Thoracic aorta (tissue), 2 donors: Measurements from ENCODE around the gene BSND. TPM values are rescaled to one million over a fixed set of nuclear protein-coding genes. Genes with fewer than 3 reads are reported as not detected.

Source experiments
- ATAC-seq: fragments of 150-250 bp; one replicate; pipeline ENCODE4 v1.8.0; 2017; ENCODE audit warnings: low read depth; ENCODE audit not compliant: insufficient number of reproducible peaks, low FRiP score
- DNase-seq: peaks from one replicate; pipeline ENCODE4 v3.0.0-alpha.2; 2020; ENCODE audit warnings: low spot score
- H3K27ac ChIP-seq, 2 donors: fragments of 200-600 bp; sonication (generic); 1 replicate in 1 of 2; 2 replicates in 1 of 2; pipeline ENCODE4 v1.5.1; 2016; ENCODE audit warnings: mild to moderate bottlenecking in 2 of 2, moderate library complexity in 2 of 2
- H3K27me3 ChIP-seq: fragments of 200-600 bp; sonication (generic); replicated peaks from 2 replicates; pipeline ENCODE4 v1.6.0; 2016; ENCODE audit warnings: mild to moderate bottlenecking; ENCODE audit not compliant: insufficient read depth
- H3K36me3 ChIP-seq: fragments of 200-600 bp; sonication (generic); one replicate; pipeline ENCODE4 v1.5.1; 2016
- H3K4me1 ChIP-seq, 2 donors: fragments of 200-600 bp; sonication (generic); 1 replicate in 1 of 2; 2 replicates in 1 of 2; pipeline versions ENCODE4 v1.5.1 to v1.6.0; 2016; ENCODE audit warnings: low read depth in 2 of 2, mild to moderate bottlenecking in 1 of 2; ENCODE audit not compliant: control insufficient read depth in 1 of 2
- H3K4me3 ChIP-seq: fragments of 200-600 bp; sonication (generic); 2 replicates; pipeline ENCODE4 v1.5.1; 2016; ENCODE audit warnings: mild to moderate bottlenecking
- H3K9me3 ChIP-seq: fragments of 200-600 bp; sonication (generic); 2 replicates; pipeline ENCODE4 v1.5.1; 2016
- total RNA-seq, 2 donors: library from RNA; depleted of rRNA; stranded (reverse); fragments of >200 nt; gene quantifications; one replicate each; pipeline versions ENCODE4 v1.1.0 to v1.2.3, GENCODE V29; 2016
- TF ChIP-seq, protein P1 (sequence below): fragments of 200-600 bp; sonication (generic); IDR thresholded peaks from one replicate; pipeline ENCODE4 v1.5.1; 2019; ENCODE audit warnings: antibody characterized with exemption

BSND gene
- total RNA-seq, 2 donors from 2014 or later, result not detected

DNA sequence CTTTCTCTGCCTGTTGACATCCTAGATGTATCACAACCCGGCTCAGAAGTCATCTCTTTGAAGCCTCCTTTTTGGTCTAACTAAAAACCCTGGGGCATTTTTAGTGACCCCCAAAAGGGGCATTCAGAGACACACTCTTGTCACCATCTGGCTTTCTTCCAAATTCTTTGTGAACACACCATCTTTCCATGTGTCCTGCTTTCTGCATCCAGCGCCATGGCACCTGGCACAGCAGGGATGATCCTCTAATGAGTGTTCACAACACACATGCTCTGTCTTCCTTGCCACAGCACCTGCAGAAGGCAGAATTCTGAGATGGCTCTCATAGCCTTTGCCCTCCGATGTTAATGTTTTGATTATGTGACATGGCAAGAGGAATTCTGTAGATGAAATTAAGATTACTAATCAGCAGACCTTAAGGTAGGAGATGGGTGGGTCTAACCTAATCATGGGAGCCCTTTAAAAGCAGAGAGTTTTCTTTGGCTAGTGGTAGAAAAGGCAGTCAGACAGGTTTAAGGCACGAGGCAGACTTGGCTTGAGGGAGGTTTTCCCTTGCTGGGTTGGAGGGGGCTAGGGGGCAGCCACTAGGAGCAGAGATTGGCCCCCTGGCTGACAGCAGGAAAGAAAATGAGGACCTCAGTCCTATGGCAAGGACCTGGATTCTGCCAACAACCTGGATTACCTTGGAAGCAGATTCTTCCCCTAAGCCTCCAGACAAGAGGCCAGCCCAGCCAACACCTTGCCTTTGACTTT lies 23.2 kb upstream of the BSND start:
- Histone ChIP-seq H3K9me3 (no peaks in the 10 kb centered on the region), H3K27ac (peak overlapping the region; percentile 16 to 66), H3K27me3 (no peaks in the 10 kb centered on the region), H3K4me1 (peaks cover 22 to 49% of the 10 kb centered on the region in 2 donors), H3K4me3 (no peak overlapping the region), H3K36me3 (no peaks in the 10 kb centered on the region)
- no peak for DNase-seq
- TF ChIP-seq, protein P1, sequence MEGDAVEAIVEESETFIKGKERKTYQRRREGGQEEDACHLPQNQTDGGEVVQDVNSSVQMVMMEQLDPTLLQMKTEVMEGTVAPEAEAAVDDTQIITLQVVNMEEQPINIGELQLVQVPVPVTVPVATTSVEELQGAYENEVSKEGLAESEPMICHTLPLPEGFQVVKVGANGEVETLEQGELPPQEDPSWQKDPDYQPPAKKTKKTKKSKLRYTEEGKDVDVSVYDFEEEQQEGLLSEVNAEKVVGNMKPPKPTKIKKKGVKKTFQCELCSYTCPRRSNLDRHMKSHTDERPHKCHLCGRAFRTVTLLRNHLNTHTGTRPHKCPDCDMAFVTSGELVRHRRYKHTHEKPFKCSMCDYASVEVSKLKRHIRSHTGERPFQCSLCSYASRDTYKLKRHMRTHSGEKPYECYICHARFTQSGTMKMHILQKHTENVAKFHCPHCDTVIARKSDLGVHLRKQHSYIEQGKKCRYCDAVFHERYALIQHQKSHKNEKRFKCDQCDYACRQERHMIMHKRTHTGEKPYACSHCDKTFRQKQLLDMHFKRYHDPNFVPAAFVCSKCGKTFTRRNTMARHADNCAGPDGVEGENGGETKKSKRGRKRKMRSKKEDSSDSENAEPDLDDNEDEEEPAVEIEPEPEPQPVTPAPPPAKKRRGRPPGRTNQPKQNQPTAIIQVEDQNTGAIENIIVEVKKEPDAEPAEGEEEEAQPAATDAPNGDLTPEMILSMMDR, result no peak
- ATAC-seq, result no peak

DNA sequence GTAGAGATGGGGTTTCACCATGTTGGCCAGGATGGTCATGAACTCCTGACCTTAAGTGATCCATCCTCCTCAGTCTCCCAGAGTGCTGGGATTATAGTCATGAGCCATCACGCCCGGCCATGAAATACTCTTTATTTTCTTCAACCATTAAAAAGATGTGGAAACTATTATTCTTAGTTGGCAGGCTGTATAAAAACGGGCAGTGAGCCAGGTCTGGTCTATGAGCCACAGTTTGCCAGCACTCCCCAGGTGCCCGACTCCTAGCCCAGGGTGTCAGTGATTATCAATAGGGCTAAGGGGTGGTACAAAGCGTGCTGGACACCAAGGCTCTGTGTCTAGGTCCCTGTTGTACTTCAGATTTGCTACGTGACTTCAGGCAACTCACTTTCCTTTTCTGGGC lies 22.0 kb upstream of the BSND start:
- Histone ChIP-seq H3K27ac (peak overlapping the region; percentile 47 to 66), H3K9me3 (no peaks in the 10 kb centered on the region), H3K4me3 (no peak overlapping the region), H3K4me1 (peaks cover 22 to 57% of the 10 kb centered on the region in 2 donors), H3K27me3 (no peaks in the 10 kb centered on the region), H3K36me3 (no peaks in the 10 kb centered on the region)
- no peak for DNase-seq
- TF ChIP-seq, protein P1, result no peak
- ATAC-seq, result no peak

DNA sequence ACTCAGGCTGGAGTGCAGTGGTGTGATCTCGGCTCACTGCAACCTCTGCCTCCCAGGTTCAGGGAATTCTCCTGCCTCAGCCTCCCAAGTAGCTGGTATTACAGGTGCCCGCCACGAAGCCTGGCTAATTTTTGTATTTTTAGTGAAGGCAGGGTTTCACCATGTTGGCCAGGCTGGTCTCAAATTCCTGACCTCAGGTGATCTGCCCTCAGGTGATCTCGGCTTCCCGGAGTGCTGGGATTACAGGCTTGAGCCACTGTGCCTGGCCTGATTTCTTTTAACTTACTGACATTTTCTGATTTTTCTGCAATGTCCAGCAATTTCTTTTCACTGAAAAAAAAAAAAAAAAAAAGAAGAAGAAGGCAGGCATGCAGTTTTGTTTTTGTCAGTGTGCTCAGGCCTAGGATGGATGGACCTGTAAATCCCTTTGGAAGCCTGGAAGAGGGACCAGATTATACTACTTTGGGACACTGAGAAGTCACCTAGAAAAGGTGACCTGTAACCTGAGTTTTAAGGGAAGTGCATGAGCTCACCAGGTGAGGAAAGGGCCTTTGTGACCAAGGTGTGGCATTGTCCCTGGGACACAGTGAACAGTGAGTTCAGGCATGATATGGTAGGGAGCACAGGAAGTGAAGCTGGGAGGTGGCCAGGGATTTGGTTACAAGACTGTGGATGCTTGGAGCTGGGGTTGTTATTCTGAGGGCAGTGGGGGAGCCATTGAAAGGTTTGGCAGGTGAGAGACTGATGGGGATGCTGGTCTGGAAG lies 21.0 kb upstream of the BSND start:
- Histone ChIP-seq H3K4me3 (no peak overlapping the region), H3K9me3 (no peaks in the 10 kb centered on the region), H3K27ac (peak overlapping the region; percentile 47 to 66), H3K27me3 (no peaks in the 10 kb centered on the region), H3K36me3 (no peaks in the 10 kb centered on the region), H3K4me1 (peaks cover 15 to 59% of the 10 kb centered on the region in 2 donors)
- TF ChIP-seq, protein P1, result no peak
- ATAC-seq (no peak), DNase-seq (no peak)

DNA sequence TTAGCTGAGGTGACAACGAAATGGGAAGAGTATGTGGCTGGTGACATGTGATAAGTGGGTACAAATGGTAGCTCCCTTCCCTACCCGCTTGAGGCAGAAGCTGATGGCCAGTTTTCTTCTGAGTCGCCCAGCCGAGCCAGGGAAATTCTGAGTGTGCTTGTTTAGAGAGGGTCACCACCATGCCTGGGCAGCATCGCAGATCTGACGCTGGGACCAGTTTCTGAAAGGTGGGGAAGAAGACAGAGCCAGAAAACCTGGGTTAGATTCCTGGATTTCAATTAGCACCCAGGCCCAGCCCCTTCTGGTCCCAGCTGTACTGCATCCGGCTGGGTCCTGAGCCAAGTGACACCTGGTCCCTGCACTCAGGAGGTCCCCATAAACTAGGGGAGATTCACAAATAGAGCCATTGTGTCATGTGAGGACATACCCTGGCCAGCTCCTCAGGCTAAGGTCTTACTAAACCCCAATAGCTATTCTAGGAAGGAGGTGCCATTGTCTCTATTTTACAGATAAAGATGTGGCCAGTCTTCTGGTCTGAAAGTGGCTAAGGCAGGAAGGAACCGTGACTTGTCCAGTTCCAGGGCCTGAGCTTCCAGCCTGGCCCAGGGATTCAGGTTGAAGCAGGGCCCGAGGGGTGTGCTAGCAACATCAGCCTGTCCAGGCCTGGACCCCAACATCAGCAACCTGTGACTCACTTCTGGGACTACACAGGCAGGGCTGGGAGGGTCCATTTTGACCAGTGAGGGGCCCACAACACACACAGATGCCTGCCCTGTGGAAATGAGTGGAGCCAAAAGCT lies 20.0 kb upstream of the BSND start:
- Histone ChIP-seq H3K4me1 (peaks cover 5 to 62% of the 10 kb centered on the region in 2 donors), H3K4me3 (no peak overlapping the region), H3K27ac (peak overlapping the region in 1 of 2 donors; percentile 3), H3K9me3 (no peaks in the 10 kb centered on the region), H3K27me3 (no peaks in the 10 kb centered on the region), H3K36me3 (no peaks in the 10 kb centered on the region)
- no peak for DNase-seq
- TF ChIP-seq, protein P1, result no peak
- no peak for ATAC-seq
